Posterior cingulate gyrus (tissue), 11 donors: ENCODE measurements around the gene MUC5AC.
A peak's percentile ranks its signal among the peaks of the same experiment; 100 is the strongest.
"Not testable (repeated sequence)": the region's sequence is repeated elsewhere in the genome, so short reads cannot be mapped to it uniquely, and the experiment has no call there.

ENCODE experiments used
- DNase-seq, 10 donors: peaks; one replicate each; pipeline versions ENCODE4 v3.0.0 to v3.0.0-alpha.2; 2020 to 2021; ENCODE audit warnings: mixed read lengths in 3 of 10
- intact Hi-C: fragments of 100-400 bp; cut with DNase I; formaldehyde crosslinking; loops from one replicate; pipeline ENCODE4 v1.15.1; 2023

Gene MUC5AC

DNA sequence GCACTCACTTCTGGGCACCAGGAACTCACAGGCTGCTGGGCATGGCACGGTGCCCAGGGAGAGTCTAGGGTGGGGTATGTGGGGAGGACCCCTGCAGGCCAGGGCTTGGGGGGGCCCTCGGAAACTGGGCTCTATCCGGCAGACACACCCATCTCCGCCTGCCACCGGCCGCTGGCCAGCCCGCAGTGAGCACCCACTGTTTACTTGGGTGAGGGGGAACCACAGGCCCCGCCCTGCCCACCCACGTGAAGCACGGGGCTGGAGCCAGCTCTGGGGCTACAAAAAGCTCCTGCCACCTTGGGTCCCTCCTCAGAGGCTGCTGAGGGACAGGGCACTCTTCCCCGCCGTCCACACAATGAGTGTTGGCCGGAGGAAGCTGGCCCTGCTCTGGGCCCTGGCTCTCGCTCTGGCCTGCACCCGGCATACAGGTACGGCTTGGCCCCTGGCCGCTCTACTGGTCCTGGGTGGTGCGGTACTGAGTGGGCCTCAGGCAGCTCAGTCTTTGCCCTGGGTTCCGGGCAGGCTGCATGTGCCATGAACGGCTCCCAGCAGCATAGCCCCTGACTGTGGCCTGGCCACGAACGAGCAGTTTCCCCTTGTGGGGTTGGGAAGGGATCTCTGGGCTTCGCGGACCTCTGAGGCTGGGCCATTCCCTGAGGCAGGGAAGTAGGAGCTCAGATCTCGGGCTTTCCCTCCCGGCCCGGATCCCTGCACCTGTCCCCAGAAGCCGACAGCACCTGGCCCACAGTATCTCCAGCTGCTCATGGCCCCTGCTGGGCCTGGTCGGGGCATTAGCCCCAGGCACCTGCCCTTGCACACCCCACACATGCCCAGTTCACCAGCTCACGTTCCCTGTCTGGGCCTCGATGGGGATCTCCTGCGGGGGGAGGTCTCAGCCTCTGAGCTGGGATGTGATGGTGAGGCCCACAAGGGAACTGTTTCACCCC is at the start of gene MUC5AC:
MUC5AC (plus strand) TSS at position 309 of the 947 bp plus-strand sequence; CDS start at position 356, 47 bp downstream.
- peak in 6 of 10 donors; percentile 8 to 82 (median 41) for DNase-seq
- intact Hi-C loops, result no loop called here

- DNase-seq, result peak in 3 of 10 donors; percentile 14 to 74 (median 57)
Measured at GRCh38 chr11:1108246-1108900, 49.4 kb upstream of the MUC5AC start.

DNA sequence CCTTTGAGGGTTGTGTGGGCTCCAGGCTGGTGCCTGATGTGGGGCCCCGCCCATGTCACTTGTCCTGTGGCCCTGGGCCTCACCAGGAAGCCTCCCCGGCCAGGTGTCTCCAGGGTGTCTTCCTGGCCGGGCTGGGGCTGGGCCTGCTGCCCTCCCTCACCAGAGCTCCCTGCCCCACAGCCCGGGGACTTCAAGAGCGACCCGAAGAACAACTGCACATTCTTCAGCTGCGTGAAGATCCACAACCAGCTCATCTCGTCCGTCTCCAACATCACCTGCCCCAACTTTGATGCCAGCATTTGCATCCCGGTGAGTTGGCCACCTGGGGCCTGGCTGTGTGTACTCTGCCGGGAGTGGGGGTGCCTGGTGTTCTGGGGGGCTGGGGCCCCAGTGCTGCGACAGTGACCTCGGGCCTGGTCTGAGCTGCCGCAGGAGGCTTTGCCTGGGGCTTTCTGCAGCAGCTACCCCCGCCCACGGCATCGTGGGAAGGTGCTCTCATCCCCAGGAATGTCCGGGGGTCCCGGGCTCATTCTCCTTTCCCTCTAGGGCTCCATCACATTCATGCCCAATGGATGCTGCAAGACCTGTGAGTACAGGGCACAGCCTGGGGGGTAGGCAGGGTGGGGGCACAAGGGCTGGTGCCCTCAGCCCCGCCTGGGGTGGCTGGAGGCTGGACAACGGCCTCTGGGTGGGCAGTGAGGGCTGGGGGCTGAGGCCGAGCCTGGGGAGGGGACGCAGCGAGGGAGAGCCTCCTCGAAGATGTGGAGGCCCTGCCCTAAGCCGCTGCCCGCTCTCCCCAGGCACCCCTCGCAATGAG is 48.4 kb upstream of the MUC5AC start:
- intact Hi-C loops, result no loop called here
- DNase-seq, result peak in 4 of 10 donors; percentile 19 to 66 (median 59)

More at GRCh38 chr11:1108246-1108900, 49.4 kb upstream of the MUC5AC start:
- intact Hi-C loops, result no loop called here

DNA sequence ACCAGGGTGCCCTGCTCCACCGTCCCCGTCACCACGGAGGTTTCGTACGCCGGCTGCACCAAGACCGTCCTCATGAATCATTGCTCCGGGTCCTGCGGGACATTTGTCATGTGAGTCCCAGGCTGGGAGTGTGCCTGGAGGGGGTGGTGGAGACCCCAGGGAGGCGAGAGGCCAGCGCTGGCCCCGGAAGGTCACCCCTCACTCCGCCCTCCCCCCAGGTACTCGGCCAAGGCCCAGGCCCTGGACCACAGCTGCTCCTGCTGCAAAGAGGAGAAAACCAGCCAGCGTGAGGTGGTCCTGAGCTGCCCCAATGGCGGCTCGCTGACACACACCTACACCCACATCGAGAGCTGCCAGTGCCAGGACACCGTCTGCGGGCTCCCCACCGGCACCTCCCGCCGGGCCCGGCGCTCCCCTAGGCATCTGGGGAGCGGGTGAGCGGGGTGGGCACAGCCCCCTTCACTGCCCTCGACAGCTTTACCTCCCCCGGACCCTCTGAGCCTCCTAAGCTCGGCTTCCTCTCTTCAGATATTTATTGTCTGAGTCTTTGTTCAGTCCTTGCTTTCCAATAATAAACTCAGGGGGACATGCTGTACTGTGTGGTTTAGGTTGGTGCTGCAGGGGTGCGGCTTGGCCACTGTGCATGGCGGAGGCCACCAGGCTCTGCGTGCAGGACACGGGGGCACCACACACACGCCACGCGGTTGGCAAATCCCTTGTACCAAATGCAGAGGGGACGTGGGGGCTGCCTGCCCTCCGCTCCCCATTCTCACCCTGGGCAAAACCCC is 47.6 kb upstream of the MUC5AC start:
- intact Hi-C loops, result no loop called here
- DNase-seq, result peak in 4 of 10 donors; percentile 19 to 69 (median 62)

DNA sequence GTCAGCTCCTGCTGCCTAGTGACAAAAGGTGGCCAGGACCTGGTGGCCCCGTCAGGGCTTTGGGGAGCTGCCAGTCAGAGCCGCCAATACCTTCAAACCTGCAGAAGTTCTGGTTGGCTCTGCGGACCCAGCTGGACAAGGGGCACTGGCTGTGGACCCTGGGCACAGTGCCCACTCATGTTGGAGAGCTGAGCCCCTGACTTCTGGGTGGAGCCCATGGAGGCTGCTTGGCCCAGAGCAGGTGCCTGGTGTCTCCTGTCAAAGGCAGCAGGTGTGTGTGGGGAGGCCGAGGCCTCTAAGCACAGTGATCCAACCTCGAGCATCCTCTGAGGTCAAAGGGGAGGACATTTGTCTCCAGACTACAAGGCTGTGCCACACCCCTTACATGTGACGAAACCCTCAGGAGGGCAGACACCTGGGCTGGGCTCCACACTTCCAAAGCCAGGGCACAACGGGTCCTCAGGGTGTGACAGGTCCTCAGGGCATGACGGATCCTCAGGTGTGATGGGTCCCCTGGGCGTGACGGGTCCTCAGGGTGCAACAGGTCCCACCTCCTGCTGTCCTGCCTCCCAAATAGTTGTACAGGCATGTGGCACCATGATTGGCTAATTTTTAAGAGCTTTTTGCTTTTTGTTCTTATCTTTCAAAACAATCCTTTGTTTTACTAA is 46.1 kb upstream of the MUC5AC start:
- peak in 6 of 10 donors; percentile 3 to 71 (median 30) for DNase-seq
- intact Hi-C loops, result no loop called here

DNA sequence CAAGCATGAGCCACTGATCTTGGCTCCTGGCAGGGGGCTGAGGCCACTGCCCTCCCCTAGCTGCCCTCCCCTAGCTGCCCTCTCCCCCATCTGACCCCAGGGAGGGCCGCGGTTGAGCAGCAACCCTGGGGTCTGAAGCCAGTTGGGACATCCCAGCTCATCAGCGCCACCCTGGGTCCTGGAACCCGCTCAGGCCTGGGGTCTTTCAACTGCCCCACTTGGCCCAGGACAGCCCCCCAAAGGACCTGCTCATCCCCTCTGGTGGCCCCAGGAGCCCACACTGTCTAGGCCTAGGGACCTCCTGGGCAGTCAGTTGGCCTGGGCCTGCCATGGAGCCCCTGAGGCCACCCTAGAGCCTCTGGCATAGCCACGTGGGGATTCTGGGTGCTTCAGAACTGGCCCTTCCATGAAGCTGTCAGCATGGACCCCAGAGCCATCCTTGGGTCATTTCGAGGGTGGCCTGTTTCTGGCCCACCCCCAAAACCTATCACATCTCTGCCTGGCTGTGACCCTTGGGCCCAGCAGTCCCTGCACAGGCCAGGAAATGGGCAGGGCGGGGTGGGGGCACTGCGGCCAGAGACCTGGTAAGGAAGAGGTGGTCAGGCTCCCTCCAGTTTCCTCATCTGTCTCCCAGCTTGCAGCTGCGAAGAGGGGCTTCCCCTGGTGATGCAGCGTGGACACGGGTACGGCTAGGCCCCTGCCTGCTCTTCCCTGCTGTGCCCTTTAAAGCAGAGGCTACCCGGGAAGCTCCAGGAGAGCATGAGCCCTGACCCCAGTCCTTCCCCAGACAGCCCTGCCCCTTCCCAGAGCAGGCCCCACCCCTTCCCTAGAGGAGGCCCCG is 45.2 kb upstream of the MUC5AC start:
- peak in 6 of 10 donors; percentile 0 to 72 (median 30) for DNase-seq
- intact Hi-C loops, result no loop called here

GRCh38 chr11:1113405-1114201 is 44.1 kb upstream of the MUC5AC start:
- intact Hi-C loops, result no loop called here

DNA sequence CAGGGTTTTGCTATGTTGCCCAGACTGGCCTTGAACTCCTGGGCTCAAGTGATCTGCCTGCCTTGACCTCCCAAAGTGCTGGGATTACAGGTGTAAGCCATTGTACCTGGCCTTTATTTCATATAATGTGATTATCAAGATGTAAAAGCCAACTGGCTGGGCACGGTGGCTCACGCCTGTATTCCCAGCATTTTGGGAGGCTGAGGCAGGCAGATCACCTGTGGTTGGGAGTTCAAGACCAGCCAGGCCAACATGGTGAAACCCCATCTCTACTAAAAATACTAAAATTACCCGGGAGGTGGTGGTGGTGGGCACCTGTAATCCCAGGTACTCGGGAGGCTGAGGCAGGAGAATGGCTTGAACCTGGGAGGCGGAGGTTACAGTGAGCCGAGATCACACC is 42.5 kb upstream of the MUC5AC start:
- intact Hi-C loops, result not testable (repeated sequence)
- DNase-seq, result peak in 4 of 10 donors; percentile 1 to 52 (median 26)

More at GRCh38 chr11:1113405-1114201, 44.1 kb upstream of the MUC5AC start:
- DNase-seq, result peak in 8 of 10 donors; percentile 4 to 88 (median 16)

GRCh38 chr11:1116104-1116503 is 41.6 kb upstream of the MUC5AC start:
- peak in 5 of 10 donors; percentile 3 to 69 (median 42) for DNase-seq
- intact Hi-C loops, result no loop called here

DNA sequence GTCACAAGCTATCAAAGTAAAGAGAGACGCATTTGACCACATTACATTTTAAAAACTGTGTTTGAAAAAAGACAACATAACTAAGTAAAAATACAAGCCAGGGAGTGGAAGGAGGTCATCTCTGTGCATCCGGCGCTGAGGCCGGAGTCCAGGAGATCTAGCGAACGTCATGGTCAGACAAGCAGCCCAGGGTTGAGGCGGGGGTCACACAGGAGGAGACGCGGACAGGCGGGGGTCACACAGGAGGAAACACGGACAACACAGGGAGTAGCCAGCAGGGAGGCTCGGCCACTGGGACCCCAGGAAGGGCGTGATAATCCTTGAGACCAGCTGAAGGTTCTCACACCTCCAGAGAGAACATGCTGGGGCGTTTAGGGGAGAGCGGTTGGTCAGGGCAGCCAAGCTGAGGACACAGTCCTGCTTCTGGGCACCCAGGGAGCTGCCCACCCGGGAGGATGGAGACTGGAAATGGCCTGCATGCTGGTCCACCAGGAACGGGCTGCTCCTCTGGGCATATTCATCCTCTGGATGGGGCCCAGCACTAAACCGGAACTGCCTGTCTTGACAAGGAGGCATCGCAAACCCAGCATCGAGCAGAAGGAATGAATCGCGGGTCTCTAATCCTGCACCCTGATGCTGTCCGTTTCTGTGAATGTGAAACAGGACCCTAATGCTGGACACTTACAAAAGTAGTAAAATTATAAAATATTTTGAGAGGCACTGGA is 40.9 kb upstream of the MUC5AC start:
- intact Hi-C loops, result no loop called here
- peak in 6 of 10 donors; percentile 6 to 80 (median 30) for DNase-seq

GRCh38 chr11:1117992-1118391 is 39.8 kb upstream of the MUC5AC start:
- intact Hi-C loops, result no loop called here
- peak in 3 of 10 donors; percentile 5 to 43 (median 43) for DNase-seq

- DNase-seq, result peak in 3 of 10 donors; percentile 2 to 75 (median 48)
- intact Hi-C loops, result no loop called here
Measured at GRCh38 chr11:1118755-1119603, 38.8 kb upstream of the MUC5AC start.

DNA sequence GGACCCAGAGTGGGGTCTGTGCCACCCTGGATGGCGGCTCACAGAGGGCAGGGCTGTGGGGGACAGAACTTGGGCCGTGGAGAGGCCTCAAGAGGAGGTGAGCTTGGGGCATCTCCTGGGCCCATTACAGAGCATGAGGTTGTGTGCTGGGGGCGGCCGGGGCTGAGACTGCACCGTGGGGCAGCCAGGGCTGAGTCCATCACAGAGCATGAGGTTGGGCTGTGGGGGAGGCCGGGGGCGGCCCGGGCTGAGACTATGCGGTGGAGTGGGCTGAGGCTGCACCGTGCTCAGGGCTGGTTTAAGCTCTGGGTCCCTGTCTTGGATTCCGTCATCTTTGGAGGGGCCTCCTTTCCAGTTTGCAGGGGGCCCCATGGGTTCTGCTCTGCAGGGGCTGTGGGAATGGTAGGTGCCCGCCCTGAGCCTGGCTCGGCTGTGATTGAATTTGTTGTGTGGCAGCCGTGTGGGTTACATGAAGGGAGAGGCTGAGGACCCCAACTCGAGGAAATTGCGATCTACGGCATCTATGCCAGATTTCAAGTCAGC is 38.1 kb upstream of the MUC5AC start:
- intact Hi-C loops, result no loop called here
- DNase-seq, result peak in 3 of 10 donors; percentile 9 to 72 (median 61)

- intact Hi-C loops, result no loop called here
- DNase-seq, result peak in 2 of 10 donors; percentile 48 to 65
Measured at GRCh38 chr11:1120532-1121330, 37.0 kb upstream of the MUC5AC start.
